ENCODE measurements around the gene ITGB8.

DNA sequence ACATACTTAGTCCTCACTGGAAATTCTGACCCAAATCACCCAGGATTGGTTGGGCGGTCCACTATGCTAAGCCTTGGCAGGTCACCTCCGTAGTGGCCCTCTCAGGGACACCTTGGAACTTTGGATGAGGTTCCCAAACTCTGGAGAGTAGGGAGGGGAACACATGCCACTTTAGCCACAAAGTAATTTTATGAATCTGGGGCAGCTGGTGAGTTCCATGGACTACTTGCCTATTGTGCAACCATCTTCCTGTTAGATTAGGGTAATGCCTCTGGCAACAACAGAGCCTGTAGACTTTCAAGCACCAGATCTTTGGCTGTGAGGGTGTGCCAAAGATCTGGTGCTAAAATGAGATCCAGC is 77.7 kb downstream of the ITGB8 start:
- TF ChIP-seq, protein P1, sequence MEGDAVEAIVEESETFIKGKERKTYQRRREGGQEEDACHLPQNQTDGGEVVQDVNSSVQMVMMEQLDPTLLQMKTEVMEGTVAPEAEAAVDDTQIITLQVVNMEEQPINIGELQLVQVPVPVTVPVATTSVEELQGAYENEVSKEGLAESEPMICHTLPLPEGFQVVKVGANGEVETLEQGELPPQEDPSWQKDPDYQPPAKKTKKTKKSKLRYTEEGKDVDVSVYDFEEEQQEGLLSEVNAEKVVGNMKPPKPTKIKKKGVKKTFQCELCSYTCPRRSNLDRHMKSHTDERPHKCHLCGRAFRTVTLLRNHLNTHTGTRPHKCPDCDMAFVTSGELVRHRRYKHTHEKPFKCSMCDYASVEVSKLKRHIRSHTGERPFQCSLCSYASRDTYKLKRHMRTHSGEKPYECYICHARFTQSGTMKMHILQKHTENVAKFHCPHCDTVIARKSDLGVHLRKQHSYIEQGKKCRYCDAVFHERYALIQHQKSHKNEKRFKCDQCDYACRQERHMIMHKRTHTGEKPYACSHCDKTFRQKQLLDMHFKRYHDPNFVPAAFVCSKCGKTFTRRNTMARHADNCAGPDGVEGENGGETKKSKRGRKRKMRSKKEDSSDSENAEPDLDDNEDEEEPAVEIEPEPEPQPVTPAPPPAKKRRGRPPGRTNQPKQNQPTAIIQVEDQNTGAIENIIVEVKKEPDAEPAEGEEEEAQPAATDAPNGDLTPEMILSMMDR (IDR thresholded peaks at IDR 0.05): no peak
- no peak for TF ChIP-seq POLR2A (IDR thresholded peaks at IDR 0.05)
